PC-9 (cell line): Measurements from ENCODE around the gene STIMATE. TPM values are rescaled to one million over a fixed set of nuclear protein-coding genes. Genes with fewer than 3 reads are reported as not detected.

Experiments used
- BruUV-seq: library from RNA; stranded (reverse); fragments of 400-500 nt; replicated peaks from 2 replicates; lab custom pipeline; 2021; lab: Mats Ljungman, UMichigan
- CTCF ChIA-PET: fragments of 300-600 bp; sonication (Branson Sonifier 250); formaldehyde crosslinking; loops from one replicate; lab custom pipeline; 2022; ENCODE audit warnings: antibody characterized with exemption; lab: Charles Lee
- POLR2A ChIA-PET: fragments of 300-600 bp; sonication (Branson Sonifier 250); formaldehyde crosslinking; loops from one replicate; lab custom pipeline; 2022; ENCODE audit warnings: antibody characterized with exemption; ENCODE audit not compliant: unreplicated experiment; lab: Charles Lee
- DNase-seq, 2 experiments: peaks; one replicate each; pipeline versions ENCODE4 v3.0.0 to v3.0.0-alpha.2; 2015 to 2022; ENCODE audit warnings: mixed read lengths in 1 of 2
- H2AFZ ChIP-seq: fragments of 200-600 bp; sonication (generic); 2 replicates; pipeline ENCODE4 v1.8.1; 2017; ENCODE audit warnings: antibody characterized with exemption
- H3F3A ChIP-seq: fragments of 200-600 bp; sonication (generic); 2 replicates; pipeline ENCODE4 v1.8.1; 2017; ENCODE audit warnings: antibody characterized with exemption, mild to moderate bottlenecking, low read depth; ENCODE audit not compliant: insufficient read depth
- H3K27ac ChIP-seq: fragments of 200-600 bp; sonication (generic); 2 replicates; pipeline ENCODE4 v1.6.1; 2016; ENCODE audit warnings: mixed run types
- H3K27me3 ChIP-seq: fragments of 200-600 bp; sonication (generic); 2 replicates; pipeline ENCODE4 v1.6.1; 2016; ENCODE audit warnings: low read depth, mixed run types; ENCODE audit not compliant: insufficient read depth
- H3K36me3 ChIP-seq: fragments of 200-600 bp; sonication (generic); 2 replicates; pipeline ENCODE4 v1.6.1; 2016; ENCODE audit warnings: low read depth, mixed run types
- H3K4me1 ChIP-seq: fragments of 200-600 bp; sonication (generic); replicated peaks from 2 replicates; pipeline ENCODE4 v1.6.1; 2016; ENCODE audit warnings: mixed run types; ENCODE audit not compliant: insufficient read depth
- H3K4me2 ChIP-seq: fragments of 200-600 bp; sonication (generic); 2 replicates; pipeline ENCODE4 v1.6.1; 2017; ENCODE audit warnings: mixed run types
- H3K4me3 ChIP-seq: fragments of 200-600 bp; sonication (generic); 2 replicates; pipeline ENCODE4 v1.6.1; 2016; ENCODE audit warnings: mixed run types
- H3K79me2 ChIP-seq: fragments of 200-600 bp; sonication (generic); 2 replicates; pipeline ENCODE4 v1.6.1; 2017; ENCODE audit warnings: low read depth, mixed run types
- H3K9me2 ChIP-seq: fragments of 200-600 bp; sonication (generic); 2 replicates; pipeline ENCODE4 v1.8.1; 2017; ENCODE audit warnings: mild to moderate bottlenecking; ENCODE audit not compliant: insufficient read depth
- H3K9me3 ChIP-seq: fragments of 200-600 bp; sonication (generic); 2 replicates; pipeline ENCODE4 v1.8.1; 2016; ENCODE audit warnings: low read depth; ENCODE audit not compliant: insufficient read depth
- H4K20me1 ChIP-seq: fragments of 200-600 bp; sonication (generic); 2 replicates; pipeline ENCODE4 v1.8.1; 2017; ENCODE audit not compliant: insufficient read depth
- CTCF ChIP-seq: fragments of 200-600 bp; sonication (generic); conservative IDR thresholded peaks from 2 replicates; pipeline ENCODE4 v1.6.1; 2017; ENCODE audit warnings: mixed run types, antibody characterized with exemption, mild to moderate bottlenecking, moderate library complexity
- EZH2 ChIP-seq: fragments of 200-600 bp; sonication (generic); IDR thresholded peaks from 2 replicates; pipeline ENCODE4 v1.8.0; 2017; ENCODE audit warnings: antibody characterized with exemption, low read depth
- intact Hi-C: fragments of 100-400 bp; cut with micrococcal nuclease; formaldehyde crosslinking; loops from one replicate; pipeline ENCODE4 v1.10.0; 2022; ENCODE audit not compliant: unreplicated experiment
- total RNA-seq: library from RNA; stranded (reverse); gene quantifications from 2 replicates; pipeline ENCODE4 v1.2.3, GENCODE V29; 2021

Gene STIMATE
- total RNA-seq, 1 experiment from 2014 or later: 16.8 TPM

- DNase-seq: no peak
- Histone ChIP-seq H3K27me3 (no peaks in the 10 kb centered on the region), H4K20me1 (no peaks in the 10 kb centered on the region), H3F3A (no peaks in the 10 kb centered on the region), H3K4me1 (no peaks in the 10 kb centered on the region), H3K27ac (no peak overlapping the region), H3K36me3 (no peaks in the 10 kb centered on the region), H3K9me2 (no peaks in the 10 kb centered on the region), H3K9me3 (no peaks in the 10 kb centered on the region), H3K79me2 (no peaks in the 10 kb centered on the region), H3K4me3 (no peak overlapping the region), H2AFZ (no peak overlapping the region), H3K4me2 (no peak overlapping the region)
- TF ChIP-seq CTCF (no peak), EZH2 (no peak)
- POLR2A ChIA-PET: no interaction called here
- CTCF ChIA-PET: no interaction called here
- intact Hi-C loops: no loop called here
- no TSS peak for BruUV-seq
Observed at GRCh38 chr3:52842424-52842823, 54.9 kb downstream of the STIMATE start.

- H3K9me2 ChIP-seq: no peaks in the 10 kb centered on the region
- no peaks in the 10 kb centered on the region for H3K4me1 ChIP-seq
- TF ChIP-seq CTCF: no peak
- no peak for TF ChIP-seq EZH2
- no TSS peak for BruUV-seq
- DNase-seq: no peak
- H3K4me2 ChIP-seq: no peak overlapping the region
- no peaks in the 10 kb centered on the region for H4K20me1 ChIP-seq
- no peaks in the 10 kb centered on the region for H3K79me2 ChIP-seq
- no peaks in the 10 kb centered on the region for H3F3A ChIP-seq
- no peaks in the 10 kb centered on the region for H3K9me3 ChIP-seq
- ChIA-PET CTCF (no interaction called here), POLR2A (no interaction called here)
- intact Hi-C loops: no loop called here
- no peak overlapping the region for H3K4me3 ChIP-seq
- H3K27me3 ChIP-seq: no peaks in the 10 kb centered on the region
- no peak overlapping the region for H3K27ac ChIP-seq
- H3K36me3 ChIP-seq: no peaks in the 10 kb centered on the region
- no peak overlapping the region for H2AFZ ChIP-seq
Observed at GRCh38 chr3:52841981-52842340, 55.4 kb downstream of the STIMATE start.

DNA sequence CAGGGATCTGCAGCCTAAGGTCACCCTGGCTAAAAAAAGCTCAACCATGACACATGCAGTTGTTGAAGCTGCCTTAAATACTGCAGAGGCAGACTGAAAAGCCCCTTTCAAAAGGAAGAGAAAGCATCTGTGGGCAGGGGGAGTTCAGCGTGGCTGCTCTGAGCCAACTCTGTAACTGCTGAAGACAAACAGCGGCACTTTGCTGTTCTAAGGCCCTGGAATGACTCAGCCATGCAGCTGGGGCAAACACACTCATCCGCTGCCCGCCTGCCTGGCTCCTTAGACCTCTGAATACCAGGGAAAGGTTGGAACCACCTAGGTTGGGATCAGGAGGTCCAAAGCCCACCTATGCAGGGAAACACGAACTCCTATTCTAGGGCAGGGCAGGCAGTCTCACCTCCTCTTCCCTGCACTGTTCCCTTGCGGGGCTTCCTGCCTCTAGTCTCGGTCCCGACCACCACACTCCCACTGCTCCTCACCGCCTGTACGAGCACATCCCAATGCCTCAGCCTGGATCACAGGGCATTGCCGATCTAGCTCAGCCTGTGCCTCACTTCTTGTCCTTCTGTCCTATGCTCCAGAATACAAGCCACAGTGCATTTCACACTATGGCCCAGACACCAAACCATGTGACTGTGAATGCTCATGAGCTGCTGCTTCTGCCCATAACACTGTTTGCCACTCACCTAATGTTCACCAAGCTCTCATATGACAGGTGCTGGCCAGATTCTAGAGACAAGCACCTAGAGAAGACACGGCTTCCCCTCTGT is 56.0 kb downstream of the STIMATE start:
- no peaks in the 10 kb centered on the region for H3K4me1 ChIP-seq
- no peaks in the 10 kb centered on the region for H4K20me1 ChIP-seq
- H3K79me2 ChIP-seq: no peaks in the 10 kb centered on the region
- TF ChIP-seq EZH2 (no peak), CTCF (no peak)
- no peak overlapping the region for H3K4me2 ChIP-seq
- no peak overlapping the region for H3K4me3 ChIP-seq
- POLR2A ChIA-PET: no interaction called here
- H3K36me3 ChIP-seq: no peaks in the 10 kb centered on the region
- H3K27ac ChIP-seq: no peak overlapping the region
- no peaks in the 10 kb centered on the region for H3F3A ChIP-seq
- no peak overlapping the region for H2AFZ ChIP-seq
- no peaks in the 10 kb centered on the region for H3K9me3 ChIP-seq
- no peaks in the 10 kb centered on the region for H3K27me3 ChIP-seq
- no peak for DNase-seq
- BruUV-seq: no TSS peak
- CTCF ChIA-PET: no interaction called here
- intact Hi-C loops: no loop called here
- H3K9me2 ChIP-seq: no peaks in the 10 kb centered on the region
